ENCODE measurements around the gene LOXL4.

DNA sequence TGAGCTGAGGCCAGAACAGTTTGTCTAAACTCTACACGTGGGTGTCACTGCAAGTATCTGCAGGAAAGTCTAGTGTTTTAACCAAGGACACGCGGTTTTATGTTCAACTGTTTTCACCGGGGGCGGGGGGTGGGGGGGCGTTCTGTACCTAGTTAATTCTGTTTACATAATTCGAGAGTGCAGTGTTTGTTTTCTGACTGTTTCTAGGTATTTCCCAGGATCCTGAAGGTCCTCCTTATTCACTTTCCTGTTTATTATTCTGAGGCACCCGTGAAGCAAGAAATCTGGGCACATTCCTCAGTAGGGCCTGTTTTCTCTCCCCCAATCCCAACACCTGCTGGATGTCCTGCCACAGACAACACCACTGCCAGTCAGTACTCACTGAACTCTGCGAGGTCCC, 7.6 kb downstream of the LOXL4 start:
- TF ChIP-seq, protein P1, sequence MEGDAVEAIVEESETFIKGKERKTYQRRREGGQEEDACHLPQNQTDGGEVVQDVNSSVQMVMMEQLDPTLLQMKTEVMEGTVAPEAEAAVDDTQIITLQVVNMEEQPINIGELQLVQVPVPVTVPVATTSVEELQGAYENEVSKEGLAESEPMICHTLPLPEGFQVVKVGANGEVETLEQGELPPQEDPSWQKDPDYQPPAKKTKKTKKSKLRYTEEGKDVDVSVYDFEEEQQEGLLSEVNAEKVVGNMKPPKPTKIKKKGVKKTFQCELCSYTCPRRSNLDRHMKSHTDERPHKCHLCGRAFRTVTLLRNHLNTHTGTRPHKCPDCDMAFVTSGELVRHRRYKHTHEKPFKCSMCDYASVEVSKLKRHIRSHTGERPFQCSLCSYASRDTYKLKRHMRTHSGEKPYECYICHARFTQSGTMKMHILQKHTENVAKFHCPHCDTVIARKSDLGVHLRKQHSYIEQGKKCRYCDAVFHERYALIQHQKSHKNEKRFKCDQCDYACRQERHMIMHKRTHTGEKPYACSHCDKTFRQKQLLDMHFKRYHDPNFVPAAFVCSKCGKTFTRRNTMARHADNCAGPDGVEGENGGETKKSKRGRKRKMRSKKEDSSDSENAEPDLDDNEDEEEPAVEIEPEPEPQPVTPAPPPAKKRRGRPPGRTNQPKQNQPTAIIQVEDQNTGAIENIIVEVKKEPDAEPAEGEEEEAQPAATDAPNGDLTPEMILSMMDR (IDR thresholded peaks at IDR 0.05), result no peak
- no peak for TF ChIP-seq EP300 (IDR thresholded peaks at IDR 0.05; ENCODE audit: low read depth)
- no peak for TF ChIP-seq POLR2AphosphoS5 (IDR thresholded peaks at IDR 0.05)
- TF ChIP-seq POLR2A (IDR thresholded peaks at IDR 0.05), result no peak

Data from transverse colon (tissue), 4 donors.